ENCODE measurements around the gene PTPRE.
"Not testable (repeated sequence)": the region's sequence is repeated elsewhere in the genome, so short reads cannot be mapped to it uniquely, and the experiment has no call there.

GRCh38 chr10:128094596-128094995, 187.7 kb downstream of the PTPRE start:
- not testable (repeated sequence) for TF ChIP-seq CTCF, POLR2A (IDR thresholded peaks at IDR 0.05)
